Cardiac fibroblast (primary cell): ENCODE data around the gene SLC47A2.

Source experiments
- DNase-seq, 2 donors: peaks; one replicate each; pipeline versions ENCODE4 v3.0.0 to v3.0.0-alpha.2; 2010; ENCODE audit warnings: low read depth in 2 of 2
- H3K4me3 ChIP-seq, 2 donors: replicated peaks in 1 of 2; 1 replicate in 1 of 2; 2 replicates in 1 of 2; pipeline ENCODE4 v1.5.1; 2011; ENCODE audit warnings: low read depth in 2 of 2, low read length in 2 of 2, mild to moderate bottlenecking in 2 of 2, moderate library complexity in 1 of 2
- CTCF ChIP-seq: IDR thresholded peaks from one replicate; pipeline ENCODE4 v1.5.1; 2011; ENCODE audit warnings: low read depth, mild to moderate bottlenecking, low read length, inconsistent platforms

SLC47A2 gene

GRCh38 chr17:19713901-19714361 lies 2.5 kb downstream of the SLC47A2 start:
- no peak for TF ChIP-seq CTCF
- H3K4me3 ChIP-seq, result no peak overlapping the region
- no peak for DNase-seq

GRCh38 chr17:19713462-19713861 lies 2.9 kb downstream of the SLC47A2 start:
- H3K4me3 ChIP-seq, result no peak overlapping the region
- DNase-seq, result no peak
- TF ChIP-seq CTCF, result peak; percentile 31

GRCh38 chr17:19712436-19713004 lies 3.9 kb downstream of the SLC47A2 start:
- no peak for TF ChIP-seq CTCF
- no peak overlapping the region for H3K4me3 ChIP-seq
- no peak for DNase-seq

GRCh38 chr17:19709841-19710240 lies 6.5 kb downstream of the SLC47A2 start:
- no peak for DNase-seq
- no peak overlapping the region for H3K4me3 ChIP-seq

GRCh38 chr17:19708431-19709175 lies 7.8 kb downstream of the SLC47A2 start:
- TF ChIP-seq CTCF, result no peak
- no peak for DNase-seq

More at GRCh38 chr17:19709841-19710240, 6.5 kb downstream of the SLC47A2 start:
- no peak for TF ChIP-seq CTCF

GRCh38 chr17:19707728-19708221 lies 8.6 kb downstream of the SLC47A2 start:
- no peak for TF ChIP-seq CTCF
- H3K4me3 ChIP-seq, result no peak overlapping the region

More at GRCh38 chr17:19708431-19709175, 7.8 kb downstream of the SLC47A2 start:
- no peak overlapping the region for H3K4me3 ChIP-seq

More at GRCh38 chr17:19707728-19708221, 8.6 kb downstream of the SLC47A2 start:
- no peak for DNase-seq
